HepG2 (cell line): ENCODE data around the gene ALDH3A1. TPM values are rescaled to one million over a fixed set of nuclear protein-coding genes. Genes with fewer than 3 reads are reported as not detected.
A peak's percentile ranks its signal among the peaks of the same experiment; 100 is the strongest.

Experiments
- ATAC-seq: fragments of 200-7000 bp; cut with Tn5 transposase; 3 replicates; pipeline ENCODE4 v1.9.1; 2020; ENCODE audit warnings: mild to moderate bottlenecking, moderate library complexity
- BruUV-seq: library from RNA; stranded (reverse); fragments of 400-500 nt; replicated peaks from 2 replicates; lab custom pipeline; 2021; lab: Mats Ljungman, UMichigan
- CTCF ChIA-PET: fragments of 300-600 bp; formaldehyde crosslinking; extraction: SDS; loops from one replicate; lab custom pipeline; 2021; ENCODE audit warnings: low total read pairs, inconsistent platforms, low intra/inter-chr PET ratio; lab: Yijun Ruan, JAX
- POLR2A ChIA-PET: fragments of 350-600 bp; sonication (Branson Sonifier 250); formaldehyde crosslinking; loops from one replicate; lab custom pipeline; 2020; ENCODE audit warnings: antibody characterized with exemption, inconsistent platforms; lab: Yijun Ruan, JAX
- DNase-seq: peaks from one replicate; pipeline ENCODE4 v3.0.0-alpha.2; 2015; ENCODE audit warnings: low spot score
- FAIRE-seq: peaks from 3 replicates; lab custom pipeline; 2011; peaks lifted over from hg19 to GRCh38; lab: Jason Lieb, UNC
- H2AFZ ChIP-seq: one replicate; pipeline ENCODE4 v1.6.1; 2011; ENCODE audit warnings: low read length, inconsistent platforms
- H3K27ac ChIP-seq: fragments of 300-600 bp; 3 replicates; pipeline ENCODE4 v1.8.0; 2011; ENCODE audit warnings: mixed run types, mild to moderate bottlenecking, mixed read lengths, low read length, inconsistent platforms; ENCODE audit not compliant: insufficient read depth; ENCODE audit errors: extremely low read length
- H3K27me3 ChIP-seq, 2 experiments: fragments of 200-600 bp in 1 of 2; 2 replicates in 1 of 2; 3 replicates in 1 of 2; pipeline versions ENCODE4 v1.6.0 to v1.8.0; 2011; ENCODE audit warnings: low read length in 2 of 2, mild to moderate bottlenecking in 2 of 2, moderate library complexity in 2 of 2, inconsistent platforms in 1 of 2; ENCODE audit not compliant: insufficient read depth in 2 of 2, control insufficient read depth in 1 of 2
- H3K36me3 ChIP-seq, 2 experiments: fragments of 200-600 bp in 1 of 2; replicated peaks in 1 of 2; 2 replicates in 1 of 2; 3 replicates in 1 of 2; pipeline versions ENCODE4 v1.5.1 to v1.8.0; 2011; ENCODE audit warnings: low read length in 2 of 2, inconsistent platforms in 1 of 2; ENCODE audit not compliant: insufficient read depth in 2 of 2, control insufficient read depth in 1 of 2
- H3K4me1 ChIP-seq: 2 replicates; pipeline ENCODE4 v1.5.1; 2012; ENCODE audit warnings: low read length, inconsistent platforms; ENCODE audit not compliant: insufficient read depth
- H3K4me2 ChIP-seq: 2 replicates; pipeline ENCODE4 v1.6.0; 2011; ENCODE audit warnings: low read depth, low read length, inconsistent platforms
- H3K4me3 ChIP-seq, 3 experiments: fragments of 200-600 bp in 1 of 3; sonication (generic), shearing (Covaris generic) in 1 of 3; replicated peaks in 1 of 3; 2 replicates each; pipeline ENCODE4 v1.5.1; 2011 to 2016; ENCODE audit warnings: low read length in 3 of 3, inconsistent platforms in 2 of 3, low read depth in 2 of 3, mild to moderate bottlenecking in 2 of 3, control low read depth in 1 of 3, mixed read lengths in 1 of 3; ENCODE audit not compliant: insufficient read depth in 1 of 3
- H3K79me2 ChIP-seq: one replicate; pipeline ENCODE4 v1.6.1; 2011; ENCODE audit warnings: low read length, inconsistent platforms; ENCODE audit not compliant: insufficient read depth
- H3K9ac ChIP-seq: 2 replicates; pipeline ENCODE4 v1.6.0; 2011; ENCODE audit warnings: mild to moderate bottlenecking, low read depth, low read length, inconsistent platforms; ENCODE audit not compliant: insufficient read depth
- H3K9me3 ChIP-seq: 2 replicates; pipeline ENCODE4 v1.5.1; 2012; ENCODE audit warnings: mild to moderate bottlenecking, low read length
- H4K20me1 ChIP-seq: 2 replicates; pipeline ENCODE4 v1.6.0; 2011; ENCODE audit warnings: inconsistent platforms, mild to moderate bottlenecking, low read length, moderate library complexity; ENCODE audit not compliant: insufficient read depth
- BCL3 ChIP-seq: sonication (generic); formaldehyde crosslinking; IDR thresholded peaks from 2 replicates; pipeline ENCODE4 v1.5.1; 2020; ENCODE audit warnings: mild to moderate bottlenecking, missing genetic modification reagents, moderate library complexity
- CCDC6 ChIP-seq: sonication (generic); formaldehyde crosslinking; IDR thresholded peaks from 2 replicates; pipeline ENCODE4 v1.8.1; 2022; ENCODE audit warnings: mild to moderate bottlenecking, missing genetic modification reagents, moderate library complexity
- CTCF ChIP-seq: sonication (generic); formaldehyde crosslinking; IDR thresholded peaks from 2 replicates; pipeline ENCODE4 v1.5.0; 2020; ENCODE audit warnings: mild to moderate bottlenecking, missing genetic modification reagents, moderate library complexity
- DDIT3 ChIP-seq: sonication (generic); formaldehyde crosslinking; IDR thresholded peaks from 2 replicates; pipeline ENCODE4 v1.4.0; 2020; ENCODE audit warnings: mild to moderate bottlenecking, missing genetic modification reagents
- JARID2 ChIP-seq: sonication (generic); formaldehyde crosslinking; IDR thresholded peaks from 2 replicates; pipeline ENCODE4 v1.8.1; 2023; ENCODE audit warnings: missing genetic modification reagents, inconsistent platforms; ENCODE audit not compliant: insufficient replicate concordance
- TMF1 ChIP-seq: sonication (generic); formaldehyde crosslinking; IDR thresholded peaks from 2 replicates; pipeline ENCODE4 v1.8.1; 2022; ENCODE audit warnings: low read depth, missing genetic modification reagents
- ZFP91 ChIP-seq: sonication (generic); formaldehyde crosslinking; IDR thresholded peaks from 2 replicates; pipeline ENCODE4 v1.9.0; 2022; ENCODE audit warnings: missing genetic modification reagents, mild to moderate bottlenecking, borderline replicate concordance
- ZNF280B ChIP-seq: sonication (generic); formaldehyde crosslinking; IDR thresholded peaks from 2 replicates; pipeline ENCODE4 v1.5.0; 2020; ENCODE audit warnings: missing genetic modification reagents, mild to moderate bottlenecking, borderline replicate concordance
- ZNF343 ChIP-seq: sonication (generic); formaldehyde crosslinking; IDR thresholded peaks from 2 replicates; pipeline ENCODE4 v1.4.0; 2020; ENCODE audit warnings: mild to moderate bottlenecking, missing genetic modification reagents
- ZNF564 ChIP-seq: sonication (generic); formaldehyde crosslinking; IDR thresholded peaks from 2 replicates; pipeline ENCODE4 v1.8.1; 2023; ENCODE audit warnings: mild to moderate bottlenecking, missing genetic modification reagents
- ZSCAN29 ChIP-seq: sonication (generic); formaldehyde crosslinking; conservative IDR thresholded peaks from 2 replicates; pipeline ENCODE4 v1.4.0; 2020; ENCODE audit warnings: mild to moderate bottlenecking, missing genetic modification reagents
- WGBS: methylation state at CpG from one replicate; pipeline ENCODE4 v1.1.6; 2017; ENCODE audit warnings: low lambda C conversion rate; 5-methylcytosine and 5-hydroxymethylcytosine counted together
- in situ Hi-C: cut with HindIII; loops from 2 replicates; pipeline ENCODE4 v1.10.0; 2017; ENCODE audit warnings: low pct_unique_long_range_greater_than_20kb; ENCODE audit not compliant: extremely low pct_ligation_motif_present
- intact Hi-C: fragments of 100-400 bp; cut with micrococcal nuclease; formaldehyde crosslinking; loops from one replicate; pipeline ENCODE4 v1.10.0; 2022; ENCODE audit not compliant: unreplicated experiment
- polyA plus RNA-seq, 8 experiments: library from polyadenylated mRNA; depleted of rRNA in 3 of 8; stranded (reverse) in 7 of 8; unstranded in 1 of 8; fragments of >200 nt; fragmentation: Illumina TruSeq in 4 of 8; extraction: Trizol in 4 of 8; gene quantifications; 2 replicates each; pipeline versions ENCODE4 v1.2.1 to v1.2.3, GENCODE V29; 2011 to 2016; ENCODE audit warnings: low read depth in 4 of 8, missing spikeins in 1 of 8, mixed read lengths in 1 of 8; ENCODE audit not compliant: insufficient read depth in 1 of 8
- total RNA-seq, 5 experiments: library from RNA; depleted of rRNA; stranded (reverse); fragments of >200 nt; fragmentation: Illumina TruSeq; extraction: Trizol; gene quantifications; 2 replicates each; pipeline ENCODE4 v1.2.3, GENCODE V29; 2016; ENCODE audit warnings: low read depth in 1 of 5
- TF ChIP-seq, protein P1 (sequence below): sonication (generic); formaldehyde crosslinking; IDR thresholded peaks from 2 replicates; pipeline ENCODE4 v1.4.0; 2020; ENCODE audit warnings: missing genetic modification reagents
- TF ChIP-seq, protein P2 (sequence below): sonication (generic); formaldehyde crosslinking; IDR thresholded peaks from 2 replicates; pipeline ENCODE4 v1.5.0; 2020; ENCODE audit warnings: missing genetic modification reagents

ALDH3A1 gene
- total and polyA plus RNA-seq, 2 of the 13 experiments (the other 11 are each of a cell fraction or from before 2014, with no cell fraction given) = 0.07 to 0.62 TPM

DNA sequence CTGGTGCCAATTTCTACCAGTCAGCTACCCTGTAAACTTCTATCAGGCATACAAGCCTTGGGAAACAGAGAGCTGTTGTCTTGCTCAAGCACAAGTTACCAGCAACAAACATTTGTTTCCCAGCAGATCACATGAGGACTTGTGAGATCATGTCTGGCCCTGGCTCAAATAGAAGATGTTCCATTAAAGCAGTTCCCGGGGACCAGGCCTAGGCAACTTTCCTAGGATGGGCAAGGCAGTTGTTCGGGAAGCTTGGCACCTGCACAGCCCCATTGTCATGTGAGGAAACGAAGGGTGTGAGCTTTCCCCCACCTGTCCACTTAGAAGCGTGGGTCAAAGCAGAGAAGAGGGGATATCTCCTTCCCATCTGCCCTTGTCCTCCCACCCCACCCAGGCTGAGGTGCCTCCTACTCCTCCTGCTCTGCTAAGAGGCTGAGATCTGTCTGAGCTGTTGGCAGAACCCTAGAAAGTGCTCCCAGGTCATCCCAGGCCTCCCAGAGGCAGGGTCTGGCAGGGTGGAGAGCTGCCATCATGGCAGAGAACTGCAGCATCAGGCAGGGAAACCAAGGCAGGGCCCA is 20.5 kb downstream of the ALDH3A1 start:
- H3K27me3 ChIP-seq = no peaks in the 10 kb centered on the region
- no TSS peak for BruUV-seq
- intact Hi-C loops = loop anchor here (10.0 kb wide), 1 partner anchor 83 kb away; the partner anchor contains the start of gene ALDH3A2
- TF ChIP-seq JARID2 (no peak), DDIT3 (CRISPR knock-in tag) (no peak), ZFP91 (CRISPR knock-in tag) (peak; percentile 35; the same call in 1 of the 2 replicates), CCDC6 (no peak), ZNF343 (CRISPR knock-in tag) (no peak), ZNF280B (CRISPR knock-in tag) (peak; percentile 35; the same call in 1 of the 2 replicates), CTCF (CRISPR knock-in tag) (0 out of 2 replicates have a peak, but pooled peaks have one; percentile 13), ZNF564 (CRISPR knock-in tag) (no peak), TMF1 (CRISPR knock-in tag) (no peak), BCL3 (0 out of 2 replicates have a peak, but pooled peaks have one; percentile 44), ZSCAN29 (0 out of 2 replicates have a peak, but pooled peaks have one; percentile 39)
- TF ChIP-seq, protein P1, sequence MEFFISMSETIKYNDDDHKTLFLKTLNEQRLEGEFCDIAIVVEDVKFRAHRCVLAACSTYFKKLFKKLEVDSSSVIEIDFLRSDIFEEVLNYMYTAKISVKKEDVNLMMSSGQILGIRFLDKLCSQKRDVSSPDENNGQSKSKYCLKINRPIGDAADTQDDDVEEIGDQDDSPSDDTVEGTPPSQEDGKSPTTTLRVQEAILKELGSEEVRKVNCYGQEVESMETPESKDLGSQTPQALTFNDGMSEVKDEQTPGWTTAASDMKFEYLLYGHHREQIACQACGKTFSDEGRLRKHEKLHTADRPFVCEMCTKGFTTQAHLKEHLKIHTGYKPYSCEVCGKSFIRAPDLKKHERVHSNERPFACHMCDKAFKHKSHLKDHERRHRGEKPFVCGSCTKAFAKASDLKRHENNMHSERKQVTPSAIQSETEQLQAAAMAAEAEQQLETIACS = no peak
- TF ChIP-seq, protein P2, sequence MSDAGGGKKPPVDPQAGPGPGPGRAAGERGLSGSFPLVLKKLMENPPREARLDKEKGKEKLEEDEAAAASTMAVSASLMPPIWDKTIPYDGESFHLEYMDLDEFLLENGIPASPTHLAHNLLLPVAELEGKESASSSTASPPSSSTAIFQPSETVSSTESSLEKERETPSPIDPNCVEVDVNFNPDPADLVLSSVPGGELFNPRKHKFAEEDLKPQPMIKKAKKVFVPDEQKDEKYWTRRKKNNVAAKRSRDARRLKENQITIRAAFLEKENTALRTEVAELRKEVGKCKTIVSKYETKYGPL (CRISPR knock-in tag) = no peak

More for the DNA sequence above, 20.5 kb downstream of the ALDH3A1 start:
- peak overlapping the region; percentile 73 for H3K4me2 ChIP-seq
- H3K4me3 ChIP-seq = peak overlapping the region in 1 of 3 experiments; percentile 41; a peak in 1 of 6 replicates
- in situ Hi-C loops = no loop called here
- FAIRE-seq (no peak), DNase-seq (no peak), ATAC-seq (peak; percentile 42)
- CTCF ChIA-PET = no interaction called here
- no peak overlapping the region for H2AFZ ChIP-seq
- H4K20me1 ChIP-seq = no peaks in the 10 kb centered on the region
- peaks cover 50% of the 10 kb centered on the region for H3K4me1 ChIP-seq
- POLR2A ChIA-PET = interaction anchor here (0.6 to 2.8 kb wide), 15 partner anchors 8 to 201 kb away, joined by 3 to 13 read pairs (median 4); partner anchors contain the start of genes ALDH3A2 and SLC47A1
- H3K9ac ChIP-seq = 0 out of 2 replicates have a peak overlapping the region, but pooled peaks have one; percentile 25
- no peaks in the 10 kb centered on the region for H3K9me3 ChIP-seq
- WGBS = 31% methylated on average over 4 of the region's 4 CpGs
- no peaks in the 10 kb centered on the region for H3K79me2 ChIP-seq
- peak overlapping the region; percentile 46 for H3K27ac ChIP-seq
- no peaks in the 10 kb centered on the region for H3K36me3 ChIP-seq
